Measurements from ENCODE around the gene SIPA1L3. TPM values are rescaled to one million over a fixed set of nuclear protein-coding genes. Genes with fewer than 3 reads are reported as not detected.
A peak's percentile ranks its signal among the peaks of the same experiment; 100 is the strongest.

Gene SIPA1L3
- total RNA-seq, 1 donor from 2014 or later, result 3.4 TPM

DNA sequence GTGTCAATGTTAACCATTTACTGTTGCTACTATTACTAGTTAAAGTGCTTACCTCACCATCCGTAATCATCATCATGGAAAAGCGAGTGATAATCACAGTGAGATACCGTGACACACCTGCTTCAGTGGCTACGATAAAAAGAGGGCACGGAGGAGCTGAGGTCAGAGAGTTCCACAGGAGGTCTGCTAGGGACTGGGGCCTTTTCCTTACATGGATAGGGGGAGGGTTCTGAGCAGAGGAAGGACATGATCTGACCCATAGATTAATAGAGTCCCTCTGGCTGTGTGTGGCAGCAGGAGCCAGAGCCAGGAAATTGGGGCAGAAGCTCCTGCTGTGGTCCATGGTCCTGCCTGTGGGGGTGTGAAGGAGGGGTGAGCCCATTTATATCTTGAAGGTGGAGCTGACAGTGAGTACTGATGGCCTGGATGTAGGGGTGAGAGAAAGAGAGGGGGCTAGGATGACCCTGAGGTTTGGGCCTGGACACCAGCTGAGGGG is 136.7 kb downstream of the SIPA1L3 start:
- no peak for DNase-seq (ENCODE audit: low read depth)
- TF ChIP-seq, protein P1, sequence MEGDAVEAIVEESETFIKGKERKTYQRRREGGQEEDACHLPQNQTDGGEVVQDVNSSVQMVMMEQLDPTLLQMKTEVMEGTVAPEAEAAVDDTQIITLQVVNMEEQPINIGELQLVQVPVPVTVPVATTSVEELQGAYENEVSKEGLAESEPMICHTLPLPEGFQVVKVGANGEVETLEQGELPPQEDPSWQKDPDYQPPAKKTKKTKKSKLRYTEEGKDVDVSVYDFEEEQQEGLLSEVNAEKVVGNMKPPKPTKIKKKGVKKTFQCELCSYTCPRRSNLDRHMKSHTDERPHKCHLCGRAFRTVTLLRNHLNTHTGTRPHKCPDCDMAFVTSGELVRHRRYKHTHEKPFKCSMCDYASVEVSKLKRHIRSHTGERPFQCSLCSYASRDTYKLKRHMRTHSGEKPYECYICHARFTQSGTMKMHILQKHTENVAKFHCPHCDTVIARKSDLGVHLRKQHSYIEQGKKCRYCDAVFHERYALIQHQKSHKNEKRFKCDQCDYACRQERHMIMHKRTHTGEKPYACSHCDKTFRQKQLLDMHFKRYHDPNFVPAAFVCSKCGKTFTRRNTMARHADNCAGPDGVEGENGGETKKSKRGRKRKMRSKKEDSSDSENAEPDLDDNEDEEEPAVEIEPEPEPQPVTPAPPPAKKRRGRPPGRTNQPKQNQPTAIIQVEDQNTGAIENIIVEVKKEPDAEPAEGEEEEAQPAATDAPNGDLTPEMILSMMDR (IDR thresholded peaks at IDR 0.05; ENCODE audit: insufficient read depth, low read length, severe bottlenecking), result no peak
- Histone ChIP-seq H3K36me3 (ENCODE audit: control insufficient read depth, insufficient read depth, low read length) (no peaks in the 10 kb centered on the region), H3K4me3 (ENCODE audit: low read depth, low read length) (no peak overlapping the region), H3K27me3 (ENCODE audit: control insufficient read depth, insufficient read depth, low read length) (no peaks in the 10 kb centered on the region)
- peak; percentile 91 for FAIRE-seq

DNA sequence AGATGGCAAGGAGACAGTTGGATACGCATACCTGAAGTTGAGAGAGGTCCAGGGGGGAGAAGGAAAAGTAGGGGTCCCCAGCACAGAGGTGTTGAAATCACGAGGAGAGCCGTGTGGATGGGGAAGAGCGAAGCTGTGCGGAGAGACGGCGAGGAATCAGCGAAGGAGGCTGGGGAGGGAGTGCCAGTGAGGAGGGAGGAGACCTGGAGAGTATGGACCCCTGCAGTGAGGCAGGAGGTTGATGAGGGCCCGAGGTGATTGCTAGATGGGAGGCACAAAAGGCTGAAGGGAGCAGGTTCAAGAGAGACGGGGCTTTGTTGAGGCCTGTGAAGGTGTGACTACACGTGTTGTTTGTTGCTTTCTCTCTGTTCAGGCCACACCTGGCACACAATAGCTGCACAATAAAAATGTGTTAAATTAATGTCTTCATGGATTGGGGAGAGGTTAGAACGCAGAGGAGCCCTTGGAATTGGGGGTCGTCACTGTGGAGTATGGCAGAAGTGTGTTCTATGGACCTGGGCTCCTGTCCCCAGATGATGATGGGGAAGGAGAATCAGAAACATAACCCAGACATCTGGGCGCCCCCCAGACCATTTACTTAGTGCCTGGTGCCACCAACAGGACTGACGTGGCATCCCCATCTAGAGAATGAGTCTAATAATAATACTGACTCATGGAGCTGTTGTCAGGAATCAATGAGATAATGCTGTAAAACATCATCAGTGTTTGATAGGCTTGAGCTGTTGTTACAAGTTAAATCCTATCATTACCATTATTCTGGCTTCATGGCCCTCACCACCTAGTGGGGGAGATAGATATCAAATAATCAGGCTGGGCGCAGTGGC is 137.5 kb downstream of the SIPA1L3 start:
- no peaks in the 10 kb centered on the region for H3K27me3 ChIP-seq (ENCODE audit: control insufficient read depth, insufficient read depth, low read length)
- no peak overlapping the region for H3K4me3 ChIP-seq (ENCODE audit: low read depth, low read length)
- TF ChIP-seq, protein P1 (IDR thresholded peaks at IDR 0.05; ENCODE audit: insufficient read depth, low read length, severe bottlenecking), result no peak
- DNase-seq (ENCODE audit: low read depth), result peak; percentile 20
- H3K36me3 ChIP-seq (ENCODE audit: control insufficient read depth, insufficient read depth, low read length), result no peaks in the 10 kb centered on the region
- no peak for FAIRE-seq

DNA sequence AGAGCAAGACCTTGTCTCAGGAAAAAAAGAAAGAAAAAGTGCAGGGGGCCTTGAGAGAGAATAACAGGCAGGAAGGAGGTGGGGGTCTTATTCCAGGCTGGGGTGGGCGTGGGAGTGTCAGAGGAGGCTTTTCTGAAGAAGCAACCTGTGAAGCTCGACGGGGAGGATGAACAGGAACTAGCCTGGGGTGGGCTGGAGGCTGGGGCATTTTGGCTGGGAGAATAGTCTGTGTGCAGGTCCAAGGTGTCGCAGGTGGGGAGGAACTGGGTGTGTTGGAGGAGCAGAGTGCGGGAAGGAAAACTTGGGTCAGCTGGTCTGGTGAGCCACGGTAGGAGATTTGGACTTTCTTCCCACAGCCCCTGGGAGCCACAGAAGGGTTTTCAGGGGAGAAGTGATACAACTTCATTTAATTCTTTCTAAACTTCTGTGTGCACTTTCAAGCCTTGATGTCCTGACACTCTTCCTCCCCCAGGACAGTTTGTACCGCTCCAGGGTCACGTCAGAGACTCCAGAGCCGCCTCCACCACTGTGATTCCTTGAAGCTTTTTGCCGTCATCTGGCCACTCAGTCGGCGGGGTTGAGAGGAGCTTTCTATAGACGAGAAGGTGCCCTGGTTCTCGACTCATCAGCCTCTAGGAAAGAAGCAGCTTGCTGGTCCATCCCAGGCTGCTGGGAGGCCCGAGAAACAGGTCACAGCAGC is 138.7 kb downstream of the SIPA1L3 start:
- H3K36me3 ChIP-seq (ENCODE audit: control insufficient read depth, insufficient read depth, low read length), result no peaks in the 10 kb centered on the region
- FAIRE-seq (no peak), DNase-seq (ENCODE audit: low read depth) (no peak)
- H3K4me3 ChIP-seq (ENCODE audit: low read depth, low read length), result no peak overlapping the region
- H3K27me3 ChIP-seq (ENCODE audit: control insufficient read depth, insufficient read depth, low read length), result no peaks in the 10 kb centered on the region
- TF ChIP-seq, protein P1 (IDR thresholded peaks at IDR 0.05; ENCODE audit: insufficient read depth, low read length, severe bottlenecking), result no peak

DNA sequence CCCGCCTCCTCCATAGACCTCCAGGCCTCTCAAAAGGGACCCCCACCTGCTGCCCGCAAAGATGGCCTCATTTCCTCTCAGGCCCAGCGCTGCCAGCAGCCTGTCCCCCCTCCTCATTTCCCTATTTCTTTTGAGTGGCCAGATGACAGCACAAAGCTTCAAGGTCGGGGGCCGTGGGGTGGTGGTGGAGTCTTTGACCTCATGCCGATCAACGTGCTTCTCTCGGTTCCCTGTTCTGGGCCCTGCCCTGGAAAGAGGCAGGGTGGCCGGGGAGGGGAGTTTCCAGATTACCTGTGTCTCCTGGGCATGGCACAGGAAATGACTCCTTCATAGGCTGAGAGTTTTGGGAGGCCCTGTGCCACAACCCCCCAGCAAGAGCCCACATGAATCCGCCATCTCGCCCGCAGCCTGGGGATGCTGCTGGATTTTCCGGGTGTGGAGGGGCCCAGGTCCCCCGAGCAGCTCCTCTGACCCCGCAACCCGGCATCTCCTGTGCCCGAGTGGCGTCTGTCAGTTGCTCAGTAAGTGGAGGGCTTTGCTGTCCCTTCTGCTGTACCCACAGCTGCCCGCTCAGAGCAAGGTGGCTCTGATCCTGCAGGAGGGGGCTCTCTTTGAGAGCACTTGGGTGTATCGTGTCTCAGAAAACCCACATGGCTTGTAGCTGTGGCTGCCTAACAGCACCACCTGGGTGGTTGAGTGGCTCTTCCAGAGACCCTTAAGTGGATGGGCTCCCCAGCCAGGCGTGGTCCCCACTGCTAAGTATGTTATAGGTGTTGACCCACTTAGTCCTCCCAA is 139.4 kb downstream of the SIPA1L3 start:
- Histone ChIP-seq H3K36me3 (ENCODE audit: control insufficient read depth, insufficient read depth, low read length) (no peaks in the 10 kb centered on the region), H3K27me3 (ENCODE audit: control insufficient read depth, insufficient read depth, low read length) (no peaks in the 10 kb centered on the region), H3K4me3 (ENCODE audit: low read depth, low read length) (no peak overlapping the region)
- no peak for DNase-seq (ENCODE audit: low read depth)
- FAIRE-seq, result no peak
- TF ChIP-seq, protein P1 (IDR thresholded peaks at IDR 0.05; ENCODE audit: insufficient read depth, low read length, severe bottlenecking), result no peak

DNA sequence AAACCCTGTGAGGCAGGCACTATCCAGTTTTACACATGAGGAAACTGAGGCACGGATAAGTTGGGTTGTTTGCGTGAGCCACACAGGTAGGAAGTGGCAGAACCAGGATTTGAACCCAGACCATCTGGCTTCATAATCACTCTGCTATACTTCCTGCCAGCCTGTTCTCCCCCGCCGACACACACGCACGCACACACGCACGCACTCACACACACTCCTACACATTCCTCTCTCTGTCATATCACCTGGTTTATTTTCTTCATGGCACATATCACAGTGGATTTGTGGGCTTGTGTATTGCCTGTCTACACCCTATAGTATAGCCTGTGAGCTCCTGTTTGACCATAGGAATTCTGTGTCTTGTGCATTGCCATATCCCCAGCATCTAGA is 140.0 kb downstream of the SIPA1L3 start:
- DNase-seq (ENCODE audit: low read depth) (no peak), FAIRE-seq (no peak)
- TF ChIP-seq, protein P1 (IDR thresholded peaks at IDR 0.05; ENCODE audit: insufficient read depth, low read length, severe bottlenecking), result no peak

More for the DNA sequence above, 140.0 kb downstream of the SIPA1L3 start:
- Histone ChIP-seq H3K36me3 (ENCODE audit: control insufficient read depth, insufficient read depth, low read length) (no peaks in the 10 kb centered on the region), H3K4me3 (ENCODE audit: low read depth, low read length) (no peak overlapping the region), H3K27me3 (ENCODE audit: control insufficient read depth, insufficient read depth, low read length) (no peaks in the 10 kb centered on the region)
